Duodenal mucosa (tissue), 2 donors: Measurements from ENCODE around the gene ETV5.

ENCODE experiments used
- H3K27ac ChIP-seq: one replicate; pipeline ENCODE4 v1.7.0; 2013; ENCODE audit warnings: low read depth, low read length
- H3K27me3 ChIP-seq, 2 donors: one replicate each; pipeline ENCODE4 v1.7.0; 2013; ENCODE audit warnings: low read length in 2 of 2, control low read depth in 1 of 2; ENCODE audit not compliant: insufficient read depth in 2 of 2, control insufficient read depth in 1 of 2
- H3K36me3 ChIP-seq, 2 donors: one replicate each; pipeline ENCODE4 v1.7.0; 2013; ENCODE audit warnings: low read length in 2 of 2, control low read depth in 1 of 2; ENCODE audit not compliant: insufficient read depth in 2 of 2, control insufficient read depth in 1 of 2
- H3K4me1 ChIP-seq, 2 donors: one replicate each; pipeline ENCODE4 v1.7.0; 2013; ENCODE audit warnings: low read length in 2 of 2, control low read depth in 1 of 2; ENCODE audit not compliant: insufficient read depth in 2 of 2, control insufficient read depth in 1 of 2
- H3K4me3 ChIP-seq, 2 donors: one replicate each; pipeline ENCODE4 v1.7.0; 2013; ENCODE audit warnings: low read length in 2 of 2, low read depth in 1 of 2
- H3K9ac ChIP-seq, 2 donors: one replicate each; pipeline ENCODE4 v1.7.0; 2013; ENCODE audit warnings: low read length in 2 of 2, low read depth in 1 of 2
- H3K9me3 ChIP-seq, 2 donors: one replicate each; pipeline ENCODE4 v1.7.0; 2013; ENCODE audit warnings: low read length in 2 of 2, control low read depth in 1 of 2; ENCODE audit not compliant: control insufficient read depth in 1 of 2

ETV5 gene

GRCh38 chr3:186083746-186084145, 25.1 kb downstream of the ETV5 start:
- Histone ChIP-seq H3K27ac (no peak overlapping the region), H3K9ac (no peak overlapping the region), H3K9me3 (no peaks in the 10 kb centered on the region), H3K27me3 (no peaks in the 10 kb centered on the region), H3K36me3 (peaks cover 0 to 2% of the 10 kb centered on the region in 2 donors), H3K4me1 (no peaks in the 10 kb centered on the region), H3K4me3 (no peak overlapping the region)

- Histone ChIP-seq H3K9me3 (no peaks in the 10 kb centered on the region), H3K4me1 (no peaks in the 10 kb centered on the region), H3K4me3 (no peak overlapping the region), H3K27me3 (no peaks in the 10 kb centered on the region), H3K36me3 (peaks cover 0 to 2% of the 10 kb centered on the region in 2 donors), H3K9ac (no peak overlapping the region), H3K27ac (no peak overlapping the region)
Measured at GRCh38 chr3:186082150-186082549, 26.7 kb downstream of the ETV5 start.

- Histone ChIP-seq H3K4me1 (no peaks in the 10 kb centered on the region), H3K36me3 (peaks cover 0 to 2% of the 10 kb centered on the region in 2 donors), H3K9me3 (no peaks in the 10 kb centered on the region), H3K4me3 (no peak overlapping the region), H3K27ac (no peak overlapping the region), H3K27me3 (no peaks in the 10 kb centered on the region), H3K9ac (no peak overlapping the region)
Measured at GRCh38 chr3:186081678-186082077, 27.2 kb downstream of the ETV5 start.

- Histone ChIP-seq H3K27me3 (no peaks in the 10 kb centered on the region), H3K36me3 (peaks cover 0 to 2% of the 10 kb centered on the region in 2 donors), H3K9me3 (no peaks in the 10 kb centered on the region), H3K27ac (no peak overlapping the region), H3K9ac (no peak overlapping the region), H3K4me3 (no peak overlapping the region), H3K4me1 (no peaks in the 10 kb centered on the region)
Measured at GRCh38 chr3:186080849-186081438, 27.9 kb downstream of the ETV5 start.

- no peaks in the 10 kb centered on the region for H3K9me3 ChIP-seq
- no peak overlapping the region for H3K9ac ChIP-seq
- no peak overlapping the region for H3K27ac ChIP-seq
- H3K4me1 ChIP-seq = no peaks in the 10 kb centered on the region
- peaks cover 0 to 2% of the 10 kb centered on the region in 2 donors for H3K36me3 ChIP-seq
- no peaks in the 10 kb centered on the region for H3K27me3 ChIP-seq
- H3K4me3 ChIP-seq = no peak overlapping the region
Measured at GRCh38 chr3:186079925-186080324, 29.0 kb downstream of the ETV5 start.

GRCh38 chr3:186077466-186077865, 31.4 kb downstream of the ETV5 start:
- no peak overlapping the region for H3K27ac ChIP-seq
- H3K27me3 ChIP-seq = no peaks in the 10 kb centered on the region
- no peaks in the 10 kb centered on the region for H3K4me1 ChIP-seq
- H3K4me3 ChIP-seq = no peak overlapping the region
- no peak overlapping the region for H3K9ac ChIP-seq
- peaks cover 0 to 2% of the 10 kb centered on the region in 2 donors for H3K36me3 ChIP-seq
- no peaks in the 10 kb centered on the region for H3K9me3 ChIP-seq

GRCh38 chr3:186075931-186076567, 32.8 kb downstream of the ETV5 start:
- Histone ChIP-seq H3K9me3 (no peaks in the 10 kb centered on the region), H3K27ac (no peak overlapping the region), H3K4me3 (no peak overlapping the region), H3K9ac (no peak overlapping the region), H3K36me3 (peaks cover 0 to 2% of the 10 kb centered on the region in 2 donors), H3K27me3 (no peaks in the 10 kb centered on the region), H3K4me1 (no peaks in the 10 kb centered on the region)

- Histone ChIP-seq H3K36me3 (peaks cover 0 to 2% of the 10 kb centered on the region in 2 donors), H3K9me3 (no peaks in the 10 kb centered on the region), H3K27me3 (no peaks in the 10 kb centered on the region), H3K27ac (no peak overlapping the region), H3K4me1 (no peaks in the 10 kb centered on the region), H3K4me3 (no peak overlapping the region), H3K9ac (no peak overlapping the region)
Measured at GRCh38 chr3:186075489-186075888, 33.4 kb downstream of the ETV5 start.

GRCh38 chr3:186073641-186074040, 35.2 kb downstream of the ETV5 start:
- H3K9me3 ChIP-seq = no peaks in the 10 kb centered on the region
- H3K27ac ChIP-seq = no peak overlapping the region
- no peaks in the 10 kb centered on the region for H3K4me1 ChIP-seq
- no peaks in the 10 kb centered on the region for H3K36me3 ChIP-seq
- H3K27me3 ChIP-seq = no peaks in the 10 kb centered on the region
- H3K9ac ChIP-seq = no peak overlapping the region
- H3K4me3 ChIP-seq = no peak overlapping the region

- H3K9me3 ChIP-seq = no peaks in the 10 kb centered on the region
- H3K4me1 ChIP-seq = peaks cover 0 to 4% of the 10 kb centered on the region in 2 donors
- H3K36me3 ChIP-seq = no peaks in the 10 kb centered on the region
- H3K9ac ChIP-seq = no peak overlapping the region
- H3K27ac ChIP-seq = no peak overlapping the region
- H3K4me3 ChIP-seq = no peak overlapping the region
- H3K27me3 ChIP-seq = no peaks in the 10 kb centered on the region
Measured at GRCh38 chr3:186070996-186071395, 37.9 kb downstream of the ETV5 start.
